ENCODE measurements around the gene LTBP2.
"Not testable (repeated sequence)": the region's sequence is repeated elsewhere in the genome, so short reads cannot be mapped to it uniquely, and the experiment has no call there.

LTBP2 gene

GRCh38 chr14:74551001-74551400 lies 61.0 kb downstream of the LTBP2 start:
- no peak for DNase-seq (ENCODE audit: low spot score)

DNA sequence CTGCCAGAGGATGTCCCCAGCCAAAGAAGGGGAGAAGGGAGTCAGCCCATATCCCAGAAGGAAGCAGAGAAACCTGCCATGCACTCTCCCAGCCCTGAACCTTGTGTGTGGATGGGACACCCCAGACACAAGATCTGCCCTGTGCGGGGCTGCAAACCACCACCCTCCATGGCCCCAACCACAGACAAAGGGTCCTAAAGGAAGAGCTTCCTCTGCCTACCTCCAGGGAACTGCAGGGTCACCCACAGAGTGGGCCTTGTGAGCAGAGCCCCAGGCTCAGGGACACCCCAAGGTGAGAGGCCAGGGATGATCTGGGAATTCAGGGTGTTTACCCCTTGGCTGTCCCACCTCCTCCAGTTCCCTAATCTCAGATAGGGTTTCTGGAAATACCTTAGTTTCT lies 62.0 kb downstream of the LTBP2 start:
- DNase-seq (ENCODE audit: low spot score), result no peak

DNA sequence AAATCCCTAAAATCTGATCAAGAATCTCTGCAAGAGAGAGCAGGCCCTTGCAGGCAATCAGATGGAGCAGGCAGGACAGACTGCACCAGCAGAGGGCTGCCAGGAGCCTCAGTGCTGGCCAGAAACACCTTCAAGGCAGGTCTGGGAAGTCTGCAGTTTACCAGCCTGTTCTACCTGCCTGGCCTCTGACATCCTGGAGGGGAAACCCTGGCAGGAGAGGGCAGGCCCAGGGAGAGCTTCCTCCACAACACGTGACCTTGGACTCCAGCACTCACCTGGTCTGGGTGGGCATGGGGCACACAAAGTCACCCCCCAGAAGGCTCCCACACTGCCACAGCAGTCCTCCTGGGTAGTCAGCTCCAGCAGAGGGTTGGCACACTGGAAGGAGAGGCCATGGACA lies 62.4 kb downstream of the LTBP2 start:
- DNase-seq (ENCODE audit: low spot score), result no peak

GRCh38 chr14:74548881-74549280 lies 63.2 kb downstream of the LTBP2 start:
- no peak for DNase-seq (ENCODE audit: low spot score)

GRCh38 chr14:74547331-74547927 lies 64.6 kb downstream of the LTBP2 start:
- DNase-seq (ENCODE audit: low spot score), result no peak

DNA sequence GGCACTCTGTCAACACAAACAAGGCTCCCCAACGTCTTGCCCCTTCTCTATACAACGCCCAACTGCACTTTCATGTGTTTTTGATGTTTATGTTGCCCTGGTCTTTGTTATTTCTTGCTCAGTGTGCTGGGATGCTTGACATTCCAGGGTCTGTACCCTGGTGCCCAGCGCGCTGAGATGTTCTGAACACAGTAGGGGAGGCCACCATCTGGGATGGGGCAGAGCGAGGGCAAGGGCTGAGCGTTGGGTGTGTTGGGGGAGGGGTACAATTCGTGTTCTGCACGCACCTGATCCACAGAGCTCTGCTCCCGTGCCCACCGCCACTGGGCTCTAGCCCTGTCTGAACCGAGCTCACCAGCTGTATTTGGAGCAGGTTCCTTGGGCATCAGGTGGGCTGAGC lies 65.6 kb downstream of the LTBP2 start:
- DNase-seq (ENCODE audit: low spot score), result no peak

DNA sequence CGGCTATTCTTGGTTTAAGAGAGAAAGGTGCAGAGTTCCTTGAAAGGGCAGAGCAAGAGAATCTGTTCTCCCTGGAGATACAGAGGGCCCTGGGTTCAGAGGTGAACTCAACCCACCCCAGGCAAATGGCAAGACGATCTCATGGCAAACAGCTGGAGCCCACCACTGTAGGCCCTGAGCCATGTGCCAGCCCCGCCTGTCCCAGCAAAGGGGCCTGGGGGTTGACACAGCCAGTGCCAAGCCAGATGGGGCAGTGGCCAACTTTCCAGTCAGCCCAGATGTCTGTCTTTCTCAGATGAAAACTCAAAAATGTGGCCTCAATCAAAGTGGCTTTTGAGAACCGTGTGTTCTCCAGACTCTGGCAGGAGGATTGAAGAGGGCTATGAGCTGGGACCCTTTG lies 66.7 kb downstream of the LTBP2 start:
- DNase-seq (ENCODE audit: low spot score), result no peak

DNA sequence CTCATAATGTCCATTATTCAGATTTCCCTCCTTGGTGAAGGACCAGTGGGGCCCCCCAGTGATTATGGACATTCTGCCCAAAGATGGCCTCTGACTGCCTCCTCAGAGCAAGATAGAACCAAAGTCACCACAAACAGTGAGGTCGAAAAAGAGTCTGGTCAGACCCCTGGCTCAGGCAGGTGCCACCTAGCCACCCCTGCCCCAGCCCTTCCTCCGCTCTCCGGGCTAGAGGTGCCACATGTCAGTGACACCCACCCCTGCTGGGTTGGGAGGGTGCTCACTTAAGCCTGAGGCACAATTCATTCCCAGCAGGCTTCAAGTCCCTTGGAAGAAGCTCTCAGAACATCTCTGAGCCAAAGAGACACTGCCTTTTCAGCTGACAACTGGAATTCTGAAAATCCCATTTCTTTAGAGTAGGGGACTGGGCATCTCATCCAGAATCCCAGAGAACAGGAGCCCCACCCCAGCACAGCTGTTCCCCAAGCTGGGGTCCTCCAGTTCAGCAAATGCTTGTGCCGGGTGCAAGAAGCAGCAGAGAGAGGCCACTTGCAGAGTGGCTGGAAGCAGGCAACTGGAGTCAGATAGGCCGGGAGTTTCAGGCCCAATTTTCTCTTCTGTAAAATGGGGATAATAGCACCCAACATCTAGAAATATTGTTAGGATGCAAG lies 68.1 kb downstream of the LTBP2 start:
- no peak for DNase-seq (ENCODE audit: low spot score)

DNA sequence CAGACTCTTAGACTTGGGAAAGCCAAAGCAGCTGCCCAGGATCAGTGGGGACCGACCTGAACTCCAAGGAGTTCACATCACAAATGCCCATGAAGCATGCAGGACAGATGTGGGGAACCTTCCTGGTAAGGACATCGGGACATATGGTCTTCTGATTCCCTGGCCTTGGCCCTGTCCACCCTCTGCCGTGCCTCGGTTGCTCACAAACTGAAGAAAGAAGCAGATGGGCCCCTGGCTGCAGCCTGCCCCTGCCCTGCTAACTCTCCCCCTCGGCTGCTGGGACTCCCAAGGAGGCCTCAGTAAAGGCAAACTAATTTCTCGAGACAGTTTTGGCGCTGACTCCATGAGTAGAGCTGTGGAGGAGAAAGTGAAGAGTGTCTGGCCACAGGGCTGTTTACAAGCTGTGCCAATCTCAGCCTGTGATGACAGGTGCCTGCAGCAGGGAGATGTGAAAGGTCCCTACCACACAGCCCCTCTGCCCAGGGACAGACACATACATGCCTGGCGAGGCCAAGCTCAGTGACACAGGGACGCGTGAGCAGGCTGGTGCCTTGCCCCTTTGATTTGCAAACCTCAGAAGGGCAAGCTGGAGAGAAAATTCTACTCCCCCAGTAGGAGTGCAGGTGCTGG lies 69.9 kb downstream of the LTBP2 start:
- DNase-seq (ENCODE audit: low spot score), result no peak

DNA sequence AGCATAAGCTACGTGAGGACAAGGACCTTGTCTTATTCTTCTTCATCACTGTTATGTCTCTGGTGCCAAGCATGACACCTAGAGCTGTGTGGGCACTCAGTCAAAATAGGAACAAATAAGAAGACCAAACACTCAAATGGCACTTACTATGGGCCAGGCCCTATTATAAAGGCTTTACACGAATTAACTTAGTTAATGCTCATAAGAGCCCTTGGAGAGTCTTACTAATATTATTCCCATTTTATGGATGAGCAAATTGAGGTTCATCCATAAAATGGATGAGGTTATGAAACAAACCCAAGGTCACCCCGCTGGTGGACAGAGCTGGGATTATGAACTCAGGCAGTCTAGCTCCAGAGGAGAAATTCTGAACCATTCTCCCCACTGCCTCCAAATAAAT lies 70.8 kb downstream of the LTBP2 start:
- DNase-seq (ENCODE audit: low spot score), result no peak

- DNase-seq (ENCODE audit: low spot score), result no peak
These were observed 72.5 kb downstream of the LTBP2 start for GRCh38 chr14:74539503-74539902.

DNA sequence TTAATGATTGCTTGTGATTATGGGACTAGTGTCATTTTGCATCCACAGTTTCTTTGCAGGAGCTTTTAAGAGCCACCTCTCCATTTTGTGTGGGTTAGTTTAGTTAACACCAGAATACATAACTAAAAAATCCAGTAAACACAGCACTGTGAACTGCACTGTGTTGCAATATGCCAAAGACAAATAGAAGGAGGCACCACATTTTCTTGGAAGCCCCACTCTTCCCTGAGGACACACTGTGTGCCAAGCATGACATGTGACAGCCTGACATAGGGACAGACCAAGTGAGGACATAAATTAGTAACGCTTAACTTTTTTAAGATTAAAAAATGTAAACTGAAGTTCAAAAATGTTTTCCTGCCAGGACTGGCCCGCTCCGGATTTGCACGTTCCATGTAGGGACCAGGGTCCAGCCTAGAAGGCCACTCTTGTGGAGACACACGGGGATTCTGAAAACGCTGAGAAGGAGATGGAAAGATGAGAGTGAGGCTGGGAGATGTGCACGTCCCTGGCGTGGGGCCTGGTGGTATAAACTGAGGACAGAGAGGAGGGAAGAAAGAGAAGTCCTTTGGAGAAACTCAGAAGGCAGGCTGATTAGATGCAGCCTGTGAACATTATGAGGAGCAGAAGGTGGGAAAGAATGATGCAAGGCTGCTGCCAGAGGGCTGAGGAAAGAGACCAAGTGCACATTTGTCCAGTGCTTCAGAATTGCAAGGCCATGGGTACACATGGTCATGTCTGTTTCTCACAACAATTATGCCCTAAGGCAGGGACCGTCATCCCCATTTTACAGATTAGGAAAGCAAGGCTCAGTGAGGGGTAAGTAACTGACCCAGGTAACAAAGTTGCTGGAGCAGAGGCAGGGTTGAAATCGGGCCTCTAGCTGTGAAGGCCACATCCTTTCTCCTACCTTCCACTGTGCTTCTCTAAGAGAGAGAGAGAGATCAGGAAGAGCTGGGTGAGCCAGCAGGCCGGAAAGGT lies 73.3 kb downstream of the LTBP2 start:
- DNase-seq (ENCODE audit: low spot score), result no peak

DNA sequence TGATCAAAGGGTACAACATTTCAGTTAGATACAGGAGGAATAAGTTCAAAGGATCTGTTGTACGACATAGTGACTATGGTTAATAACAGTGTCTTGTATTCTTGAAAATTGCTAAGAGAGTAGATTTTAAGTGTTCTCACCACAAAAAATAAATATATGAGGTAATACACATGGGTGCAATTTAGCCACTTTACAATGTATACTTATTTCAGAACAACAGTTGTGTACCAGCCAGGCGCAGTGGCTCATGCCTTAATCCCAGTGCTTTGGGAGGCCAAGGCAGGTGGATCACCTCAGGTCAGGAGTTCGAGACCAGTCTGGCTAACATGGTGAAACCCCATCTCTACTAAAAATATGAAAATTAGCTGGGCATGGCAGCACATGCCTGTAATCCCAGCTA lies 75.7 kb downstream of the LTBP2 start:
- not testable (repeated sequence) for DNase-seq (ENCODE audit: low spot score)

DNA sequence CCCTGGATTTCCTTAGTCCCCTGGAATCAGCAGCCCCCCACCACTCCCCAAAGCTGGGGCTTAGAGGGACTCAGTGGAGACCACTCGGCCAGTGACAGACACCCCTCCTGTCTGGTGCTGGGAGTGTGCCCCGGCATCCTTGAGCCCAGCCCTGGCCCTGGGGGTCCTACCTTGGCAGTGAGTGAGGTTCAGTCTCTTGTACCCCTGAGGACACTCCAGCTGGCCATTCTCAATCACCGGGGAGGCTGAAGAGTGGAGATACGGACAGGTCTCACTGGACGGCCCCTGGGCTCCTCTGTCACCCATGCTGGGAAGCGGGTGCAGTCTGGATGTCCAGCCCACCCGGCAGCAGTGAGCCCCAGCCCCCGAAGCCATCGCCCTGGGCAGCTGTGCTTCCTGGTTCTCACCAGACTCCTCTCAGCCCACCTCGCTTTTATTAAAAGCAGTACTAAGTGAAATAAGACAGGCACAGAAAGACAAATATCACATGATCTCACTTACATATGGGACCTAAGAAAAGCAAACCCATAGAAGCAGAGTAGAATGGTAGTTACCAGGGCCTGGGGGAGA lies 76.2 kb downstream of the LTBP2 start:
- DNase-seq (ENCODE audit: low spot score), result no peak

DNA sequence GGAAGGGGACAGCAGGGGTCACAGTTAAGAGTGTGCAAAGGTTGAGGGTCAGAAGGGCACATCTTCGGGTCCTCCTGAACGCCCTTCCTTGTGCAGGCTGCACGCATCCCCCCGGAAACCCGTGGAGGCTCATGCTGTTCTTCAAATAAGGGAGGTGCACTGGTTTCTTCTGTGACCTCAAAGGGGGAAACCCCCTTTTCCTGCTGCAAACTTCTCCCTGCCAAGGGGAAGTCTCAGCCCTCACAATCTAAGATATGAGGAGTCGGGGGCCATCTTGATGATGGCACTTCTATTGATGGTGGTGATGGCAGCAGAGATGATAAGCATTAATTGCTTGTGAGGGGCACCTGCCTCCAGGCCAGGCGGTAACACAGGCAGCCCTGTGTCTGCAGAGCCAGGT lies 78.5 kb downstream of the LTBP2 start:
- no peak for DNase-seq (ENCODE audit: low spot score)

DNA sequence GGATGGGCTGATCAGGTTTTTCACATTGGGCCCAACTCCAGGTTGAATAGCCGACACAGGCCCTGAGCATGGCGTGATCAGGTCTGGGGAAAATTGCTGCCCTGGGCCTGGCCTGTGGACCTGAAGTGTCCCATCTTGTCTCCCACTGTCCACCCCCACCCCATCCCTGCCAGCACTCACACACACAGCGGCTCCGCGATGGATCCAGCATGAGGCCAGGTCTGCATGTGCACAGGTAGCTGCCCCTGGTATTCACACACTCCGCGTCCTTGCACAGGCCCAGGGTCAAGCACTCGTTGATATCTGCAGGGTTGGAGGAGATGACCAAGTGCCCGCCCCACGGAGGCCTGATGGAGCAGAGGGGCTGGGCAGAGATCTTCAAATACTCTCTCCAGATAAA lies 79.8 kb downstream of the LTBP2 start:
- no peak for DNase-seq (ENCODE audit: low spot score)

- no peak for DNase-seq (ENCODE audit: low spot score)
These were observed 80.6 kb downstream of the LTBP2 start for GRCh38 chr14:74531467-74531866.

DNA sequence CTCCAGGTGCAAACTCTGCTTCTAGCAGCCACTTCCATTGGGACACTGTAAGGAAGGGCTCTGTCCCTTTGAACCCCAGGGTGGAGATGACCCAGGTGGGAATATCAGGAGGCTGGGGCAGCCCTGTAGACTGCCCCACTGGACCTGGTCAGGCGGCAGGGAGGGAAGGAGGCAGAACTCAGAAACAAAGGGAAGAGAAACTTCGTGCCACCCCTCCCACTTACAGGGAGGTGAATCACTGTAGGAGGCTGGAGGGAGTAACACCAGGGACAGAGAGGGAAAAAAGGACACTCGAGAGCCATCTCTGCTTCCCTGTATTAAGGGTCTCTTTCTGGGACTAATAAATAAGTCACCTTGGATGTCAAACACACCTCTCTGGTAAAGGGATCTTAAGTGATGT lies 81.0 kb downstream of the LTBP2 start:
- DNase-seq (ENCODE audit: low spot score), result no peak

DNA sequence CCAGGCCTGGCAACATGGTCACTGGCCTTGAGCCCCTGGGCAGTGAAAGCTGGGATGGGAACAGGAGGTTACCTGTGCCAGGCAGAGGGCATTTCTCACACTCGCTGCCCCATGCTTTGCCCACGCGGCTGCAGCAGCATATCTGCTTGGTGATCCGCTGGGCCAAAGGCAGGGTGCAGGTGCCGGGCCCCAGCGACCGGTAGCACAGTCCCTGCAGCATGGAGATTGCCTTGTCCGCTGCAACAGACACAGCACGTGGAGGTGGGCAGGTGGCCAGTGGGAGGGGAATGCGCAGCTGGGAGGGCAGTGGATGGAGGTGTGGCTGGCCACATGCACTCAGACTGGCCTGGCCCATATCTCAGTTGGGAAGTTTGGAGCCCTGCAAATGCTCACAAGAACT lies 83.2 kb downstream of the LTBP2 start:
- DNase-seq (ENCODE audit: low spot score), result no peak

DNA sequence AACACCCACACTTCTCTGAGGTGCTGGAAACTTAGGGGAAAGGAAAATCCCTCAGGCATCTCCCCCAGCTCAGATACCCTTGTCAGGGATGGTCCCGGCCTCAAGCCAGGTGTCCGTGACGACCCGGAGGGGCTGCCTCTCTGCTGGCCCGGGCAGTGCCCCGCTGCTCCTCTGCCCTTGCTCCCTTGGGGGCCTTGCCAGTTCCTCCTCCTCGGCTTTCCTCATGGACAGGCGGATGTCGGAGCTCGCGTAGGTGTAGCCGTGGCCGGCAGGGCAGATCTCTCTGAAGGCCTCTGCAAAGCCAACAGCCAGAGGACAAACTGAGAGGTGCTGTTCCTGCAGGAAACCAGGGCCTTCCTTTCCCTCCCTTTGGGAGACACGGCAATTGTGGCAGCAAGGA lies 83.6 kb downstream of the LTBP2 start:
- DNase-seq (ENCODE audit: low spot score), result no peak

GRCh38 chr14:74527736-74528280 lies 84.2 kb downstream of the LTBP2 start:
- no peak for DNase-seq (ENCODE audit: low spot score)
